Measurements from ENCODE around the gene ENO1.

DNA sequence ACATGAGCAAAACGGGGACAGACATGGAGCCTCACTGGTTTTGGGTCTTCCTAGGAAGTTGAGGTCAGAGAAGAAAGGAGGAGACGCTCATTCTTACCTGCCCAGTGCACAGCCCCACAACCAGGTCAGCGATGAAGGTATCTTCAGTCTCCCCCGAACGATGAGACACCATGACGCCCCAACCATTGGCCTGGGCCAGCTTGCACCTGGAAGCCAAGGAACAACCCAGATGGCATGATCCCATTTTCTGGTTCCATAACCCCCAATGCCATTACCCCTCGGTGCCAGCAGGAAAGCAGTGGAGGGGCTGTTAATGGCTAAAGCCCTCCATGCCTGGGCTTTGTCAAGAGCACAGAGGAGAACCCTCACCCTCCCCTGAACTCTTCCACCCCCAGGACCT is 15.3 kb downstream of the ENO1 start:
- no peak for TF ChIP-seq CTCF (IDR thresholded peaks at IDR 0.05; ENCODE audit: low read depth, low read length)
- TF ChIP-seq, protein P1, sequence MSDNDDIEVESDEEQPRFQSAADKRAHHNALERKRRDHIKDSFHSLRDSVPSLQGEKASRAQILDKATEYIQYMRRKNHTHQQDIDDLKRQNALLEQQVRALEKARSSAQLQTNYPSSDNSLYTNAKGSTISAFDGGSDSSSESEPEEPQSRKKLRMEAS (IDR thresholded peaks at IDR 0.05; ENCODE audit: low read depth, low read length): no peak
